Erythroblast (primary cell): ENCODE results near the gene CHN1.

ENCODE experiments used
- GATA1 ChIP-seq: IDR thresholded peaks from 2 replicates; pipeline ENCODE4 v1.6.1; 2011; ENCODE audit warnings: low read depth, mild to moderate bottlenecking, control low read depth, low read length, moderate library complexity
- POLR2A ChIP-seq: IDR thresholded peaks from 2 replicates; pipeline ENCODE4 v1.6.1; 2011; ENCODE audit warnings: mild to moderate bottlenecking, low read length

DNA sequence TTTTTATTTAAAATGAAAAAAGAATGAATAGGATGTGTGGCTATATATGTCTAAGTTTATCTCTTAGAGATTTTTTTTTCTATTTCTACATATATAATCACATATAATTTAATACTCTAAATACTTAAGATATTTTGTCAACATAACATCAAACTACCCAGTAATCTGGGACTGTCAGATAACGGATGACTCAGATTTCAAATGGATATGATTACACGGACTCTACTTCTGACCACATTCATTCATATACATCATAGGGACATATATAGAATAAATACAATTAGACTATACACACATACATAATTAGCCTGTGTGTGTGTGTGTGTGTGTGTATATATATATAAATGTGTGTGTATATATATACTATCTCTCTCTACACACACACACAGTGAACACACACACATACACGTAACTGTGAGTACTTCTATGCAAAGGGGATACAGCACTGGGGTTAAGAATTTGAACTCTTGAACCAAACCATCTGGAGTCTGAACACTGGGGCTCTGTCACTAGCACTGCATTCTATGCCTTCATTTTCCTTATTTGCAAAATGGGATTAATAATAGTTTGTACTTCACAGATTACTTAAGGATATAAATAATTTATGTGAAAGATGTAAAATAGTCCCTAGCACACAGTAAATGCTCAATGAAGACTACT lies 59.5 kb downstream of the CHN1 start:
- TF ChIP-seq POLR2A: no peak
- TF ChIP-seq GATA1: no peak
